ENCODE data around the gene CATSPERZ. TPM values are rescaled to one million over a fixed set of nuclear protein-coding genes. Genes with fewer than 3 reads are reported as not detected.

The CATSPERZ gene
- total and polyA plus RNA-seq, 2 of the 8 experiments (the other 6 are each of a cell fraction or from before 2014, with no cell fraction given), result 0.77 TPM; not detected in 1

DNA sequence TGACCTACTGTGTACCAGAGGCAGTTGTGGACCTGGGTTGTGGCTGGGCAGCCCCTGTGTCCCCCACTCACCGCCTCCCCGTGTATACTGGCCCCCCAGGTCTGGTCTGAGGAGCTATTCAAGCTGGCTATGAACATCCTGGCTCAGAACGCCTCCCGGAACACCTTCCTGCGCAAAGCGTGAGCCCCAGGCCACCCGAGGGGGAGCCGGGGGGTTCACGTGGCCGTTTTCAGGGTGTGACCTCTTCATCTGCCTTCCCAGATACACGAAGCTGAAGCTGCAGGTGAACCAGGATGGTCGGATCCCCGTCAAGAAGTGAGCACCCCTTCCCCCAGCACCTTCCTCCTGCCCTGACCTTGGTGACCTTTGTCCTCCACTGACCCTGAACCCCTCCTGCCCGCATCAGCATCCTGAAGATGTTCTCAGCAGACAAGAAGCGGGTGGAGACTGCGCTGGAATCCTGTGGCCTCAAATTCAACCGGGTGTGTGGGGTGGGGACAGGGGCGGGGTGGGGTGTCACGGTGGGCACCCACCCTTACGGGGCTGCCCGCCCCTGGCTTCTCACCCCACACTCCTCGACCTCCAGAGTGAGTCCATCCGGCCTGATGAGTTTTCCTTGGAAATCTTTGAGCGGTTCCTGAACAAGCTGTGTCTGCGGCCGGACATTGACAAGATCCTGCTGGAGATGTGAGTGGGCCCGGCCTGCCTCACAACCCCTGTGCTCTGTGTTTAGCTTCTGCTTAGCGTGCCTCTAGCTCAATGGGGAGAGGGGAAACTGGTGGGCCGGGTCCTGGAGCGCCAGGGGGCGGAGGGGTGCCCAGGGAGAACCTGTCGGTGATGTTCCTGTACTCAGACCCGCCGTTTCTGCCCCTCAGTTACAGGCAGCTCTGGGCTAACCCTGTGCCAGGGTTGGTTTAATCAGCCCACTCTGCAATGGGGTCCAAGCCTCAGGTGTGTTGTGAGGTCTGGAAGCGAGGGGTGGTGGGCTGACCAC lies 44.7 kb upstream of the CATSPERZ start:
- 94% methylated on average over 29 of the region's 35 CpGs; no CpG with 5 or more reads in 1 of the 2 experiments for WGBS, 2 experiments (ENCODE audit: extremely low coverage in 1 of 2, insufficient coverage in 1 of 2, insufficient read length in 1 of 2, insufficient replicate concordance in 2 of 2, low coverage in 1 of 2, low lambda C conversion rate in 2 of 2, missing lambda C conversion rate in 1 of 2)
- TF ChIP-seq BCL11A (IDR thresholded peaks at IDR 0.05; ENCODE audit: low read depth in 2 of 2, low read length in 2 of 2), result no peak
- TF ChIP-seq, protein P1, sequence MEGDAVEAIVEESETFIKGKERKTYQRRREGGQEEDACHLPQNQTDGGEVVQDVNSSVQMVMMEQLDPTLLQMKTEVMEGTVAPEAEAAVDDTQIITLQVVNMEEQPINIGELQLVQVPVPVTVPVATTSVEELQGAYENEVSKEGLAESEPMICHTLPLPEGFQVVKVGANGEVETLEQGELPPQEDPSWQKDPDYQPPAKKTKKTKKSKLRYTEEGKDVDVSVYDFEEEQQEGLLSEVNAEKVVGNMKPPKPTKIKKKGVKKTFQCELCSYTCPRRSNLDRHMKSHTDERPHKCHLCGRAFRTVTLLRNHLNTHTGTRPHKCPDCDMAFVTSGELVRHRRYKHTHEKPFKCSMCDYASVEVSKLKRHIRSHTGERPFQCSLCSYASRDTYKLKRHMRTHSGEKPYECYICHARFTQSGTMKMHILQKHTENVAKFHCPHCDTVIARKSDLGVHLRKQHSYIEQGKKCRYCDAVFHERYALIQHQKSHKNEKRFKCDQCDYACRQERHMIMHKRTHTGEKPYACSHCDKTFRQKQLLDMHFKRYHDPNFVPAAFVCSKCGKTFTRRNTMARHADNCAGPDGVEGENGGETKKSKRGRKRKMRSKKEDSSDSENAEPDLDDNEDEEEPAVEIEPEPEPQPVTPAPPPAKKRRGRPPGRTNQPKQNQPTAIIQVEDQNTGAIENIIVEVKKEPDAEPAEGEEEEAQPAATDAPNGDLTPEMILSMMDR (IDR thresholded peaks at IDR 0.05; ENCODE audit: control extremely low read depth in 1 of 3, insufficient read depth in 1 of 3, low read depth in 1 of 3, low read length in 3 of 3), result no peak
- TF ChIP-seq POLR2A (IDR thresholded peaks at IDR 0.05; ENCODE audit: control extremely low read depth in 1 of 2, low read depth in 2 of 2, low read length in 2 of 2), result no peak
- no peak for TF ChIP-seq MAFK (IDR thresholded peaks at IDR 0.05; ENCODE audit: low read depth, low read length)
- TF ChIP-seq EGR1 (IDR thresholded peaks at IDR 0.05; ENCODE audit: borderline replicate concordance, low read depth, low read length), result no peak
- TF ChIP-seq YY1 (IDR thresholded peaks at IDR 0.05; ENCODE audit: low read depth, low read length), result no peak
- TF ChIP-seq SIX5 (IDR thresholded peaks at IDR 0.05; ENCODE audit: low read depth, low read length), result no peak
- TF ChIP-seq GTF2F1 (IDR thresholded peaks at IDR 0.05; ENCODE audit: borderline replicate concordance, low read depth, low read length), result no peak
- TF ChIP-seq ASH2L (IDR thresholded peaks at IDR 0.05; ENCODE audit: low read length), result no peak

More for the DNA sequence above, 44.7 kb upstream of the CATSPERZ start:
- Histone ChIP-seq H4K91ac (replicated peaks; ENCODE audit: insufficient read length, low read length) (no peak overlapping the region), H2BK20ac (ENCODE audit: low read length) (no peak overlapping the region), H3K79me1 (ENCODE audit: low read depth, low read length) (peaks cover 2% of the 10 kb centered on the region; the same call in 1 of the 2 replicates), H2AFZ (ENCODE audit: low read length) (no peak overlapping the region), H3K4me1 (replicated peaks in 1 of 4; ENCODE audit: control insufficient read depth in 3 of 4, insufficient read depth in 4 of 4, low read length in 3 of 4) (peaks cover 0 to 12% (median 8%) of the 10 kb centered on the region in 4 experiments; a peak in 5 of 7 replicates), H3K9me3 (ENCODE audit: insufficient read depth in 2 of 2, low read depth in 1 of 2, low read length in 1 of 2) (no peaks in the 10 kb centered on the region), H3K4me2 (ENCODE audit: insufficient read depth in 1 of 2, low read depth in 2 of 2, low read length in 2 of 2) (no peak overlapping the region), H3K79me2 (ENCODE audit: control insufficient read depth in 1 of 2, insufficient read depth in 2 of 2, low read length in 2 of 2) (peaks cover 0 to 23% of the 10 kb centered on the region in 2 experiments; a peak in 1 of 4 replicates), H3K4ac (replicated peaks; ENCODE audit: insufficient read length, low read depth, low read length) (no peak overlapping the region), H2BK5ac (ENCODE audit: low read depth, low read length) (no peak overlapping the region), H3K23ac (ENCODE audit: insufficient read length) (no peak overlapping the region), H4K5ac (ENCODE audit: insufficient read length, low read depth, low read length) (no peak overlapping the region), H2BK15ac (ENCODE audit: low read length) (no peak overlapping the region), H3K27ac (ENCODE audit: low read depth, low read length) (no peak overlapping the region), H3K36me3 (ENCODE audit: control insufficient read depth in 2 of 4, insufficient read depth in 4 of 4, low read length in 3 of 4) (peaks cover 20 to 54% (median 33%) of the 10 kb centered on the region in 4 experiments), H4K20me1 (replicated peaks in 1 of 2; ENCODE audit: control insufficient read depth in 1 of 2, insufficient read depth in 2 of 2, low read length in 2 of 2) (peaks cover 10 to 24% of the 10 kb centered on the region in 2 experiments), H3K23me2 (ENCODE audit: low read depth, low read length) (peaks cover 10% of the 10 kb centered on the region; the same call in 1 of the 2 replicates), H2BK120ac (replicated peaks; ENCODE audit: low read depth, low read length) (no peak overlapping the region), H3K56ac (replicated peaks; ENCODE audit: insufficient read length, low read depth, low read length) (no peak overlapping the region), H2AK5ac (ENCODE audit: low read depth, low read length) (no peak overlapping the region), H3K4me3 (ENCODE audit: extremely low read depth in 1 of 4, insufficient read depth in 2 of 4, low read depth in 3 of 4, low read length in 4 of 4) (no peak overlapping the region), H2BK12ac (ENCODE audit: low read depth, low read length) (no peak overlapping the region), H3K18ac (ENCODE audit: extremely low read depth, low read length) (no peak overlapping the region), H3K14ac (ENCODE audit: insufficient read length) (no peak overlapping the region), H3K9ac (replicated peaks in 1 of 4; ENCODE audit: extremely low read depth in 1 of 4, low read depth in 3 of 4, low read length in 3 of 4) (no peak overlapping the region), H3K27me3 (replicated peaks in 1 of 4; ENCODE audit: control insufficient read depth in 3 of 4, extremely low read depth in 1 of 4, insufficient read depth in 3 of 4, low read length in 3 of 4) (no peaks in the 10 kb centered on the region), H4K8ac (ENCODE audit: extremely low read depth, insufficient read depth, low read length) (no peak overlapping the region)
- ChIA-PET POLR2A (ENCODE audit: partially characterized antibody) (interaction anchor here (0.7 to 7.1 kb wide), 3 partner anchors 11 to 24 kb away, joined by 3 to 101 read pairs (median 36); partner anchors contain the start of gene PPP1R14B), CTCF (ENCODE audit: partially characterized antibody) (interaction anchor here (0.6 to 5.9 kb wide), 5 partner anchors 10 to 381 kb away, joined by 3 to 62 read pairs (median 4); partner anchors contain the start of gene FERMT3)
- FAIRE-seq (no peak), DNase-seq (ENCODE audit: low read depth in 1 of 2, low spot score in 2 of 2) (no peak)
